Epithelial cell of esophagus (primary cell): ENCODE measurements around the gene OSBP.

Source experiments
- DNase-seq: peaks from one replicate; pipeline ENCODE4 v3.0.0; 2010; ENCODE audit warnings: low read depth
- H3K4me3 ChIP-seq: 2 replicates; pipeline ENCODE4 v1.5.1; 2011; ENCODE audit warnings: mild to moderate bottlenecking, low read length, control low read depth
- CTCF ChIP-seq: IDR thresholded peaks from 2 replicates; pipeline ENCODE4 v1.5.1; 2011; ENCODE audit warnings: low read depth, mild to moderate bottlenecking, low read length, control low read depth, inconsistent platforms; ENCODE audit not compliant: insufficient read depth; ENCODE audit errors: missing control alignments

Gene OSBP

GRCh38 chr11:59602432-59602831 lies 13.1 kb downstream of the OSBP start:
- no peak overlapping the region for H3K4me3 ChIP-seq
- TF ChIP-seq CTCF, result no peak
- DNase-seq, result no peak

GRCh38 chr11:59601788-59602187 lies 13.8 kb downstream of the OSBP start:
- no peak overlapping the region for H3K4me3 ChIP-seq
- TF ChIP-seq CTCF, result no peak

GRCh38 chr11:59600636-59601035 lies 14.9 kb downstream of the OSBP start:
- no peak overlapping the region for H3K4me3 ChIP-seq
- TF ChIP-seq CTCF, result no peak
- DNase-seq, result no peak

More at GRCh38 chr11:59601788-59602187, 13.8 kb downstream of the OSBP start:
- DNase-seq, result no peak

- TF ChIP-seq CTCF, result no peak
- no peak overlapping the region for H3K4me3 ChIP-seq
- no peak for DNase-seq
These were observed 15.3 kb downstream of the OSBP start for GRCh38 chr11:59600234-59600633.

GRCh38 chr11:59598961-59599360 lies 16.6 kb downstream of the OSBP start:
- H3K4me3 ChIP-seq, result no peak overlapping the region
- no peak for DNase-seq
- TF ChIP-seq CTCF, result no peak

- no peak overlapping the region for H3K4me3 ChIP-seq
- TF ChIP-seq CTCF, result no peak
- no peak for DNase-seq
These were observed 31.3 kb downstream of the OSBP start for GRCh38 chr11:59584294-59584693.

- no peak for DNase-seq
- no peak for TF ChIP-seq CTCF
- H3K4me3 ChIP-seq, result no peak overlapping the region
These were observed 33.6 kb downstream of the OSBP start for GRCh38 chr11:59582006-59582405.
